ENCODE measurements around the gene OR2V2.

Gene OR2V2

DNA sequence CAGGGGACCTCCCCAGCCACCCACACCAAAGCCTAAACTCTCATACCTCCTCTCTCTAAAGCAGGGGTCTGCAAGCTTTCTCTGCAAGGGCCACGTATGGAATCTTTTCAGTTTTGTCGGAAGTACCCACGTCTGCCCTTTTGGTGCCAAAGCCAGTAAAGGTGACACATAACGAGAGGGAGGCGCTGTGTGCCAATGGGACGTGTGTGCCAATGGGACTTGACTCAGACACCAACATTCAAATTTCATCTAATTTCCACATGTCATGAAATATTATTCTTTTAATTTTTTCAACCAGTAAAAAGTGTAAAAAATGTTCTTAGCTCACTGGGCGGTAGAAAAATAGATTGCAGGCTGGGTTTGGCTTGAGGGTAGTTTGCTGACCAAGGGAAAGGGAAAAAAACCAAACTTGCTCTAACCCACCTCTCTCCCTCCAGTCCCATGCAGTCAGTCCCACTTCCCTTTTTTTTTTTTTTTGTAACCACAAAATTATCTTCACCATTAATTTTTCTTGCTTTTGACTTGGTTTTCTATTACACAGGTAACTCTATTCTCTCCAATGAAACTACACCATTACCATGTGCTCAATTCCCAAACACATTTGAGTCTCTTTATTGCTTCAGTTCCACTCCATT lies 41.9 kb upstream of the OR2V2 start:
- TF ChIP-seq SIN3A (IDR thresholded peaks at IDR 0.05; ENCODE audit: borderline replicate concordance, insufficient read depth, low read length) (no peak), POLR2AphosphoS5 (IDR thresholded peaks at IDR 0.05; ENCODE audit: low read depth, low read length) (no peak), FOXP2 (optimal IDR thresholded peaks at IDR 0.05; ENCODE audit: borderline replicate concordance, extremely low read depth, extremely low read length, insufficient read depth) (no peak), TAF1 (IDR thresholded peaks at IDR 0.05; ENCODE audit: borderline replicate concordance, insufficient read depth, low read length) (no peak)
- TF ChIP-seq, protein P1, sequence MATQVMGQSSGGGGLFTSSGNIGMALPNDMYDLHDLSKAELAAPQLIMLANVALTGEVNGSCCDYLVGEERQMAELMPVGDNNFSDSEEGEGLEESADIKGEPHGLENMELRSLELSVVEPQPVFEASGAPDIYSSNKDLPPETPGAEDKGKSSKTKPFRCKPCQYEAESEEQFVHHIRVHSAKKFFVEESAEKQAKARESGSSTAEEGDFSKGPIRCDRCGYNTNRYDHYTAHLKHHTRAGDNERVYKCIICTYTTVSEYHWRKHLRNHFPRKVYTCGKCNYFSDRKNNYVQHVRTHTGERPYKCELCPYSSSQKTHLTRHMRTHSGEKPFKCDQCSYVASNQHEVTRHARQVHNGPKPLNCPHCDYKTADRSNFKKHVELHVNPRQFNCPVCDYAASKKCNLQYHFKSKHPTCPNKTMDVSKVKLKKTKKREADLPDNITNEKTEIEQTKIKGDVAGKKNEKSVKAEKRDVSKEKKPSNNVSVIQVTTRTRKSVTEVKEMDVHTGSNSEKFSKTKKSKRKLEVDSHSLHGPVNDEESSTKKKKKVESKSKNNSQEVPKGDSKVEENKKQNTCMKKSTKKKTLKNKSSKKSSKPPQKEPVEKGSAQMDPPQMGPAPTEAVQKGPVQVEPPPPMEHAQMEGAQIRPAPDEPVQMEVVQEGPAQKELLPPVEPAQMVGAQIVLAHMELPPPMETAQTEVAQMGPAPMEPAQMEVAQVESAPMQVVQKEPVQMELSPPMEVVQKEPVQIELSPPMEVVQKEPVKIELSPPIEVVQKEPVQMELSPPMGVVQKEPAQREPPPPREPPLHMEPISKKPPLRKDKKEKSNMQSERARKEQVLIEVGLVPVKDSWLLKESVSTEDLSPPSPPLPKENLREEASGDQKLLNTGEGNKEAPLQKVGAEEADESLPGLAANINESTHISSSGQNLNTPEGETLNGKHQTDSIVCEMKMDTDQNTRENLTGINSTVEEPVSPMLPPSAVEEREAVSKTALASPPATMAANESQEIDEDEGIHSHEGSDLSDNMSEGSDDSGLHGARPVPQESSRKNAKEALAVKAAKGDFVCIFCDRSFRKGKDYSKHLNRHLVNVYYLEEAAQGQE (IDR thresholded peaks at IDR 0.05; ENCODE audit: insufficient read depth in 1 of 2, low read depth in 2 of 2, low read length in 2 of 2) = no peak

DNA sequence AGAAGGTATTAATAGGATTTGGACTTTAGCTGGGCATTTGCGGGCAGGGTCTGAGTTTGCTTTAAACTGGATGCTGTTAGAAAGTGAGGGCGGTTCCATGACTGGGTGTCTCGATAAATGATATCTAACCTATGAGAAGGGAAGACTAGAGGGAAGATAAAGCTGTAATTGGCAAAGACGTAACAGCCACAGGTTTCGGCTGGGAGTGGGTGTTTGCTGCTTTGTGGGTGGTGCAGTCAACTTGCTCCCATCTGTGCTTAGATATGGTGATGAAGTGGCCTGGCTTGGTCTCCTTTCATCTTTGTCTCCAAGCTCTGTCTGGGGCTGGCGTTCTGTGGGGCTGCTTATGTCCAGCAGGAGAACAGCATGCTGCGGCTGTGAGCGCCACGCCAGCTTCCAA lies 39.7 kb upstream of the OR2V2 start:
- no peak for TF ChIP-seq SIN3A (IDR thresholded peaks at IDR 0.05; ENCODE audit: borderline replicate concordance, insufficient read depth, low read length)
- TF ChIP-seq FOXP2 (optimal IDR thresholded peaks at IDR 0.05; ENCODE audit: borderline replicate concordance, extremely low read depth, extremely low read length, insufficient read depth) = no peak
- TF ChIP-seq TAF1 (IDR thresholded peaks at IDR 0.05; ENCODE audit: borderline replicate concordance, insufficient read depth, low read length) = no peak
- TF ChIP-seq POLR2AphosphoS5 (IDR thresholded peaks at IDR 0.05; ENCODE audit: low read depth, low read length) = no peak
- TF ChIP-seq, protein P1 (IDR thresholded peaks at IDR 0.05; ENCODE audit: insufficient read depth in 1 of 2, low read depth in 2 of 2, low read length in 2 of 2) = no peak

DNA sequence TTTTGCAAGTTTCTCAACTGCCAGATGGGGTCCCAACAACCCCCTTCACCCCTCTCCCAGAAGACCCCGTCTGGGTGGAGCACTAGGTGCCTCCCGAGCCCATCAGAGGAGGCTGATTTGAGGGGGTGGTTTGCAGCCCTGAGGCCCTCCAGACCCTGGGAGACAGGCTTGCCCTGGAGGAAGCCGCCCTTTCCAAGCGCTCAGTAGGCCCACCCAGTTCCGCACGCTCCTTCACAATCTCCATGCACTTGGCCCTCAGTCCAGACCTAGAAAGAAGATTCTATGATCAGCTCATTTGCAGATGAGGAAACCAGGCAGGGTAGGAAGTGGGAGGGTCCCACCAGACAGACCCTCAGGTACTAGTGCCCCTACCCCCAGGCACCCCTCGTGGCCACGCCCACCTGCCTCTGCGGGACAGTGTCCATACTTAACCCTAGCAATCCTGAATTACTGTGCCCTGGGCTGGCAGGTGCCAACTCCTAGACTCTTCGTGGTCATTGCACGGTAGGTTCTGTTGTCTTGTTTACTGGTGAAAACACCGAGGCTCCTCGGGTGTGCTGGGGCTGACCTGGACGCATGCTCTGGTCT lies 38.7 kb upstream of the OR2V2 start:
- TF ChIP-seq, protein P1 (IDR thresholded peaks at IDR 0.05; ENCODE audit: insufficient read depth in 1 of 2, low read depth in 2 of 2, low read length in 2 of 2) = no peak
- TF ChIP-seq POLR2AphosphoS5 (IDR thresholded peaks at IDR 0.05; ENCODE audit: low read depth, low read length) (no peak), SIN3A (IDR thresholded peaks at IDR 0.05; ENCODE audit: borderline replicate concordance, insufficient read depth, low read length) (no peak), FOXP2 (optimal IDR thresholded peaks at IDR 0.05; ENCODE audit: borderline replicate concordance, extremely low read depth, extremely low read length, insufficient read depth) (no peak), TAF1 (IDR thresholded peaks at IDR 0.05; ENCODE audit: borderline replicate concordance, insufficient read depth, low read length) (no peak)

DNA sequence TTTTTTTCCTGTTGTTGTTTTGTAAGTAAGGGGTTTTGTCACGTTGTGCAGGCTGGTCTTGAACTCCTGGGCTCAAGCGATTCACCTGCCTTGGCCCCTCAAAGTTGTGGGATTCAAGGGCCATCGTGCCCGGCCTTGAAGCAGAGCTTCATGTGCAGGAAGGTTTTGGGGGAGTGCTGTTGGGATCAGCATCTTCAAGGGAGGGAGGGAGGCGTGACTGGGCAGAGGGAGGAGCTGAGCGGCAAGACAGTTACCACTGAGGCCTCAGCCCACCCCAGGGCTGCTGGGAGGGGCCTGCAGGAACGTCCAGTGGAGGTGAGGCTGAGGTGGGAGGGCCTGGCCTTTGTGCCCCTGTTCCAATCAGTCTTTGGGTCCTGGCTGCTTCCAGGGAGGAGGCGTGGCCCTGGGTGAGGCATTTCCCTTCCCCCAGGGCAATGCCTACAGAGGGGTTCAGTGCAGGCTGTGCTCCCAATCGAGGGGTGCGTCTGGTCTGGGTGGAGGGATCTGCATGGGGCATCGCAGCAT lies 37.8 kb upstream of the OR2V2 start:
- TF ChIP-seq FOXP2 (optimal IDR thresholded peaks at IDR 0.05; ENCODE audit: borderline replicate concordance, extremely low read depth, extremely low read length, insufficient read depth) (no peak), TAF1 (IDR thresholded peaks at IDR 0.05; ENCODE audit: borderline replicate concordance, insufficient read depth, low read length) (no peak)
- TF ChIP-seq, protein P1 (IDR thresholded peaks at IDR 0.05; ENCODE audit: insufficient read depth in 1 of 2, low read depth in 2 of 2, low read length in 2 of 2) = no peak

All from PFSK-1 (cell line).